K562 (cell line): ENCODE measurements around the gene C22orf39. TPM values are rescaled to one million over a fixed set of nuclear protein-coding genes. Genes with fewer than 3 reads are reported as not detected.

ENCODE experiments used
- ATAC-seq: fragments of 200-7000 bp; cut with Tn5 transposase; 3 replicates; pipeline ENCODE4 v1.9.1; 2020; ENCODE audit warnings: moderate library complexity
- BruUV-seq: library from RNA; stranded (reverse); fragments of 400-500 nt; replicated peaks from 2 replicates; lab custom pipeline; 2021; lab: Mats Ljungman, UMichigan
- CTCF ChIA-PET: fragments of 300-600 bp; formaldehyde crosslinking; extraction: SDS; loops from one replicate; lab custom pipeline; 2021; ENCODE audit warnings: low intra/inter-chr PET ratio; lab: Yijun Ruan, JAX
- POLR2A ChIA-PET: fragments of 300-600, 350-650 bp; sonication (Branson Sonifier 250); formaldehyde crosslinking; extraction: SDS; loops from one replicate; lab custom pipeline; 2021; ENCODE audit warnings: antibody characterized with exemption, inconsistent platforms; lab: Yijun Ruan, JAX
- DNase-seq, 4 experiments: peaks; one replicate each; pipeline versions ENCODE4 v3.0.0 to v3.0.0-alpha.2; 2011 to 2018; ENCODE audit warnings: low spot score in 3 of 4, mixed read lengths in 3 of 4; ENCODE audit errors: extremely low read depth in 1 of 4
- FAIRE-seq: peaks from 2 replicates; lab custom pipeline; 2011; peaks lifted over from hg19 to GRCh38; lab: Jason Lieb, UNC
- H2AFZ ChIP-seq: 2 replicates; pipeline ENCODE4 v1.6.0; 2011; ENCODE audit warnings: low read depth, low read length, control low read depth, inconsistent platforms
- H3K27ac ChIP-seq: fragments of 200-600 bp; 3 replicates; pipeline ENCODE4 v1.8.0; 2011; ENCODE audit warnings: low read depth, mild to moderate bottlenecking, control low read depth, inconsistent platforms, low read length, moderate library complexity, mixed read lengths; ENCODE audit errors: extremely low read depth
- H3K27me3 ChIP-seq, 2 experiments: fragments of 300-600 bp in 1 of 2; 2 replicates in 1 of 2; 3 replicates in 1 of 2; pipeline versions ENCODE4 v1.6.0 to v1.8.0; 2011; ENCODE audit warnings: inconsistent platforms in 2 of 2, low read length in 2 of 2, mild to moderate bottlenecking in 1 of 2, mixed read lengths in 1 of 2, moderate library complexity in 1 of 2; ENCODE audit not compliant: control insufficient read depth in 2 of 2, insufficient read depth in 2 of 2
- H3K36me3 ChIP-seq: fragments of 300-600 bp; 3 replicates; pipeline ENCODE4 v1.8.0; 2011; ENCODE audit warnings: mild to moderate bottlenecking, low read length, inconsistent platforms; ENCODE audit not compliant: control insufficient read depth, insufficient read depth
- H3K4me1 ChIP-seq, 2 experiments: fragments of 200-600 bp in 1 of 2; replicated peaks in 1 of 2; 2 replicates in 1 of 2; 3 replicates in 1 of 2; pipeline versions ENCODE4 v1.5.1 to v1.8.0; 2011; ENCODE audit warnings: inconsistent platforms in 2 of 2, low read length in 2 of 2, mild to moderate bottlenecking in 1 of 2, mixed read lengths in 1 of 2, moderate library complexity in 1 of 2; ENCODE audit not compliant: control insufficient read depth in 2 of 2, insufficient read depth in 2 of 2
- H3K4me2 ChIP-seq: 2 replicates; pipeline ENCODE4 v1.6.1; 2011; ENCODE audit warnings: low read length, control low read depth, inconsistent platforms, mixed read lengths; ENCODE audit not compliant: insufficient read depth
- H3K4me3 ChIP-seq: fragments of 200-600 bp; sonication (generic), shearing (Covaris generic); 2 replicates; pipeline ENCODE4 v1.5.1; 2016; ENCODE audit warnings: control low read depth, inconsistent platforms
- H3K79me2 ChIP-seq: fragments of 200-600 bp; 3 replicates; pipeline ENCODE4 v1.8.0; 2011; ENCODE audit warnings: low read length, inconsistent platforms; ENCODE audit not compliant: control insufficient read depth, insufficient read depth
- H3K9ac ChIP-seq, 2 experiments: 2 replicates each; pipeline versions ENCODE4 v1.6.0 to v1.6.1; 2011; ENCODE audit warnings: low read depth in 2 of 2, low read length in 2 of 2, control low read depth in 1 of 2, inconsistent platforms in 1 of 2, mild to moderate bottlenecking in 1 of 2, mixed read lengths in 1 of 2; ENCODE audit not compliant: insufficient read depth in 1 of 2
- H3K9me1 ChIP-seq: one replicate; pipeline ENCODE4 v1.6.0; 2011; ENCODE audit warnings: inconsistent platforms, mild to moderate bottlenecking, low read length, moderate library complexity; ENCODE audit not compliant: control insufficient read depth, insufficient read depth
- H3K9me3 ChIP-seq: replicated peaks from 2 replicates; pipeline ENCODE4 v1.5.1; 2011; ENCODE audit warnings: low read depth, low read length, inconsistent platforms; ENCODE audit not compliant: control insufficient read depth, insufficient read depth
- H4K20me1 ChIP-seq: replicated peaks from 2 replicates; pipeline ENCODE4 v1.6.1; 2011; ENCODE audit warnings: low read length, inconsistent platforms, mixed read lengths; ENCODE audit not compliant: control insufficient read depth, insufficient read depth
- E2F1 ChIP-seq: sonication (generic); formaldehyde crosslinking; IDR thresholded peaks from 2 replicates; pipeline ENCODE4 v1.8.1; 2023; ENCODE audit warnings: mild to moderate bottlenecking, missing genetic modification reagents, moderate library complexity
- HDAC6 ChIP-seq: IDR thresholded peaks from 2 replicates; pipeline ENCODE4 v1.6.1; 2012; ENCODE audit warnings: low read depth, mild to moderate bottlenecking, control low read depth, inconsistent platforms, low read length, moderate library complexity
- KAT7 ChIP-seq: sonication (generic); formaldehyde crosslinking; IDR thresholded peaks from 2 replicates; pipeline ENCODE4 v1.8.0; 2022; ENCODE audit warnings: missing genetic modification reagents, mild to moderate bottlenecking, borderline replicate concordance
- POLR2AphosphoS2 ChIP-seq: IDR thresholded peaks from 2 replicates; pipeline ENCODE4 v1.6.1; 2012; ENCODE audit warnings: low read length, improper control_type of control experiment
- RBM17 ChIP-seq: fragments of 200-400 bp; formaldehyde crosslinking; IDR thresholded peaks from 2 replicates; pipeline ENCODE4 v1.6.1; 2017; ENCODE audit warnings: low read depth, mild to moderate bottlenecking, low read length, borderline replicate concordance
- SPI1 ChIP-seq: IDR thresholded peaks from 2 replicates; pipeline ENCODE4 v1.6.1; 2011; ENCODE audit warnings: low read depth, low read length, control low read depth, borderline replicate concordance
- ZFPM2 ChIP-seq: fragments of 250-450 bp; sonication (Bioruptor Pico); IDR thresholded peaks from 2 replicates; pipeline ENCODE4 v1.5.1; 2022; ENCODE audit warnings: mild to moderate bottlenecking
- ZNF830 ChIP-seq: fragments of 250-450 bp; sonication (Bioruptor Pico); IDR thresholded peaks from 2 replicates; pipeline ENCODE4 v1.5.0; 2021; ENCODE audit warnings: mild to moderate bottlenecking
- WGBS: fragments of 100-300 bp; shearing (Covaris generic); methylation state at CpG from one replicate; pipeline ENCODE4 v1.1.6; 2016; ENCODE audit warnings: low coverage, mixed read lengths; ENCODE audit not compliant: insufficient coverage; ENCODE audit errors: missing lambda C conversion rate; 5-methylcytosine and 5-hydroxymethylcytosine counted together
- in situ Hi-C: fragments of 300-500 bp; cut with MboI; formaldehyde crosslinking; loops from 4 replicates; pipeline ENCODE4 v1.15.0; 2018; ENCODE audit warnings: inconsistent platforms, mixed read lengths
- intact Hi-C: fragments of 100-400 bp; cut with micrococcal nuclease; formaldehyde crosslinking; loops from 2 replicates; pipeline ENCODE4 v1.14.2; 2022
- polyA plus RNA-seq, 8 experiments: library from polyadenylated mRNA; depleted of rRNA in 4 of 8; stranded (reverse) in 5 of 8; unstranded in 3 of 8; fragments of >200 nt; fragmentation: Nextera tagmentation in 2 of 8; fragmentation: Illumina TruSeq in 1 of 8; extraction: Ambion mirVana in 2 of 8; extraction: Trizol in 1 of 8; gene quantifications; 2 replicates each; pipeline versions ENCODE4 v1.2.1 to v1.2.3, GENCODE V29; 2011 to 2014; ENCODE audit warnings: inconsistent platforms in 1 of 8, missing spikeins in 1 of 8
- total RNA-seq, 7 experiments: library from RNA; depleted of rRNA in 6 of 7; stranded (reverse); fragments of >200 nt in 6 of 7; fragmentation: Illumina TruSeq in 2 of 7; extraction: Trizol in 2 of 7; gene quantifications; 2 replicates each; pipeline versions ENCODE4 v1.2.1 to v1.2.3, GENCODE V29; 2011 to 2021; ENCODE audit warnings: low replicate concordance in 1 of 7

The C22orf39 gene
- total and polyA plus RNA-seq, 9 of the 15 experiments (the other 6 are each of a cell fraction or from before 2014, with no cell fraction given) = 20.4 to 139 (median 66.8) TPM

- peak; percentile 63; the same call in 1 of the 2 replicates for TF ChIP-seq HDAC6
- TF ChIP-seq RBM17 = no peak
These were observed 6.9 kb downstream of the C22orf39 start (continued) for GRCh38 chr22:19440411-19441195.

- H3K4me2 ChIP-seq = no peak overlapping the region
- no TSS peak for BruUV-seq
- CTCF ChIA-PET = no interaction called here
- H3K36me3 ChIP-seq = peaks cover 77% of the 10 kb centered on the region
- no peak overlapping the region for H2AFZ ChIP-seq
- peaks cover 3 to 5% of the 10 kb centered on the region in 2 experiments; a peak in 4 of 5 replicates for H3K4me1 ChIP-seq
- 89% methylated on average over 7 of the region's 7 CpGs for WGBS
- H3K4me3 ChIP-seq = no peak overlapping the region
- 0 out of 3 replicates have a peak overlapping the region, but pooled peaks have one; percentile 0 for H3K27ac ChIP-seq
- H3K9ac ChIP-seq = no peak overlapping the region
- H3K9me1 ChIP-seq = peaks cover 4% of the 10 kb centered on the region
- no peaks in the 10 kb centered on the region for H3K9me3 ChIP-seq
- ATAC-seq = no peak
- no peak for FAIRE-seq
- peaks cover 5% of the 10 kb centered on the region; the same call in 1 of the 2 replicates for H4K20me1 ChIP-seq
- intact Hi-C loops = no loop called here
- POLR2A ChIA-PET = interaction anchor here (0.6 to 11.9 kb wide), 7 partner anchors 10 to 1809 kb away, joined by 3 to 284 read pairs (median 3); partner anchors contain the start of gene C22orf39
- TF ChIP-seq ZNF830 (CRISPR knock-in tag) = no peak
- TF ChIP-seq SPI1 = peak; percentile 76
- peak; percentile 74 for TF ChIP-seq POLR2AphosphoS2
- 0 out of 2 replicates have a peak, but pooled peaks have one; percentile 28 for TF ChIP-seq E2F1 (CRISPR knock-in tag)
- 0 out of 2 replicates have a peak, but pooled peaks have one; percentile 68 for TF ChIP-seq ZFPM2 (CRISPR knock-in tag)
- no peak for TF ChIP-seq KAT7 (CRISPR knock-in tag)
- in situ Hi-C loops = no loop called here
- peaks cover 38% of the 10 kb centered on the region for H3K79me2 ChIP-seq
- no peaks in the 10 kb centered on the region for H3K27me3 ChIP-seq
- DNase-seq = no peak
These were observed 9.2 kb downstream of the C22orf39 start for GRCh38 chr22:19438298-19438697.
